SU-DHL-6 (cell line): Measurements from ENCODE around the gene PLN.

Experiments
- H2AFZ ChIP-seq: fragments of 200-600 bp; sonication (generic); 2 replicates; pipeline ENCODE4 v1.6.1; 2014; ENCODE audit warnings: low read depth, mild to moderate bottlenecking, moderate library complexity, mixed read lengths, antibody characterized with exemption, low read length; ENCODE audit not compliant: severe bottlenecking
- H3F3A ChIP-seq: fragments of 200-600 bp; shearing (Covaris generic); 2 replicates; pipeline ENCODE4 v1.6.0; 2016; ENCODE audit warnings: antibody characterized with exemption, mild to moderate bottlenecking; ENCODE audit not compliant: insufficient read depth
- H3K27ac ChIP-seq: fragments of 200-600 bp; sonication (generic); 2 replicates; pipeline ENCODE4 v1.5.1; 2016; ENCODE audit warnings: low read depth, mild to moderate bottlenecking, low read length, moderate library complexity, mixed read lengths
- H3K27me3 ChIP-seq: fragments of 200-600 bp; sonication (generic), shearing (Covaris generic); 2 replicates; pipeline ENCODE4 v1.6.0; 2014; ENCODE audit warnings: mild to moderate bottlenecking, low read length
- H3K36me3 ChIP-seq: fragments of 200-600 bp; sonication (generic); 2 replicates; pipeline ENCODE4 v1.6.1; 2014; ENCODE audit warnings: mild to moderate bottlenecking, low read length, mixed read lengths
- H3K4me2 ChIP-seq: fragments of 300-600, 200-600 bp; shearing (Covaris generic), sonication (generic); 2 replicates; pipeline ENCODE4 v1.6.0; 2014; ENCODE audit warnings: low read length, low read depth, mild to moderate bottlenecking; ENCODE audit not compliant: poor library complexity, severe bottlenecking
- H3K4me3 ChIP-seq: fragments of 200-600 bp; sonication (generic); 2 replicates; pipeline ENCODE4 v1.5.1; 2014; ENCODE audit warnings: antibody characterized with exemption, low read length, mild to moderate bottlenecking, mixed read lengths; ENCODE audit not compliant: insufficient read depth, poor library complexity, severe bottlenecking
- H3K79me2 ChIP-seq: fragments of 200-600 bp; sonication (generic); 2 replicates; pipeline ENCODE4 v1.6.1; 2014; ENCODE audit warnings: mild to moderate bottlenecking, low read length, moderate library complexity; ENCODE audit not compliant: insufficient read depth
- H3K9ac ChIP-seq: fragments of 200-600 bp; sonication (generic); 2 replicates; pipeline ENCODE4 v1.7.0; 2014; ENCODE audit warnings: mild to moderate bottlenecking, low read length
- H3K9me2 ChIP-seq: fragments of 200-600 bp; sonication (generic); replicated peaks from 2 replicates; pipeline ENCODE4 v1.6.1; 2014; ENCODE audit warnings: low read length; ENCODE audit not compliant: insufficient read depth
- H3K9me3 ChIP-seq: fragments of 200-600 bp; sonication (generic); 2 replicates; pipeline ENCODE4 v1.6.1; 2014; ENCODE audit warnings: low read length, mixed read lengths; ENCODE audit not compliant: insufficient read depth
- H4K20me1 ChIP-seq: fragments of 200-600 bp; sonication (generic); 2 replicates; pipeline ENCODE4 v1.6.1; 2014; ENCODE audit warnings: low read depth, mild to moderate bottlenecking, antibody characterized with exemption, low read length, moderate library complexity, mixed read lengths
- EZH2phosphoT487 ChIP-seq: fragments of 200-600 bp; sonication (generic), shearing (Covaris generic); conservative IDR thresholded peaks from 2 replicates; pipeline ENCODE4 v1.6.1; 2018; ENCODE audit warnings: mild to moderate bottlenecking, antibody characterized with exemption, low read length, moderate library complexity, mixed read lengths
- TF ChIP-seq, protein P1 (sequence below): fragments of 200-600 bp; sonication (generic); IDR thresholded peaks from one replicate; pipeline ENCODE4 v1.5.1; 2017; ENCODE audit warnings: antibody characterized with exemption, mild to moderate bottlenecking, low read length, moderate library complexity; ENCODE audit not compliant: insufficient read depth, poor library complexity, severe bottlenecking

PLN gene

GRCh38 chr6:118548136-118548535 lies at the start of gene PLN:
PLN (plus strand) TSS chr6:118548296; CDS start chr6:118558922, 10,626 bp downstream.
- Histone ChIP-seq H3K79me2 (no peaks in the 10 kb centered on the region), H3K4me3 (no peak within 1 kb of the TSS), H3K27me3 (no peaks in the 10 kb centered on the region), H2AFZ (no peak within 1 kb of the TSS), H3K9me3 (no peaks in the 10 kb centered on the region), H4K20me1 (no peaks in the 10 kb centered on the region), H3K4me2 (no peak within 1 kb of the TSS), H3K9me2 (no peaks in the 10 kb centered on the region), H3F3A (0 out of 2 replicates have a peak, but pooled peaks cover 3% of the 10 kb centered on the region), H3K9ac (no peak within 1 kb of the TSS), H3K36me3 (no peaks in the 10 kb centered on the region), H3K27ac (no peak within 1 kb of the TSS)
- TF ChIP-seq, protein P1, sequence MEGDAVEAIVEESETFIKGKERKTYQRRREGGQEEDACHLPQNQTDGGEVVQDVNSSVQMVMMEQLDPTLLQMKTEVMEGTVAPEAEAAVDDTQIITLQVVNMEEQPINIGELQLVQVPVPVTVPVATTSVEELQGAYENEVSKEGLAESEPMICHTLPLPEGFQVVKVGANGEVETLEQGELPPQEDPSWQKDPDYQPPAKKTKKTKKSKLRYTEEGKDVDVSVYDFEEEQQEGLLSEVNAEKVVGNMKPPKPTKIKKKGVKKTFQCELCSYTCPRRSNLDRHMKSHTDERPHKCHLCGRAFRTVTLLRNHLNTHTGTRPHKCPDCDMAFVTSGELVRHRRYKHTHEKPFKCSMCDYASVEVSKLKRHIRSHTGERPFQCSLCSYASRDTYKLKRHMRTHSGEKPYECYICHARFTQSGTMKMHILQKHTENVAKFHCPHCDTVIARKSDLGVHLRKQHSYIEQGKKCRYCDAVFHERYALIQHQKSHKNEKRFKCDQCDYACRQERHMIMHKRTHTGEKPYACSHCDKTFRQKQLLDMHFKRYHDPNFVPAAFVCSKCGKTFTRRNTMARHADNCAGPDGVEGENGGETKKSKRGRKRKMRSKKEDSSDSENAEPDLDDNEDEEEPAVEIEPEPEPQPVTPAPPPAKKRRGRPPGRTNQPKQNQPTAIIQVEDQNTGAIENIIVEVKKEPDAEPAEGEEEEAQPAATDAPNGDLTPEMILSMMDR, result no peak

- no peak overlapping the region for H3K4me2 ChIP-seq
- no peak overlapping the region for H3K9ac ChIP-seq
- no peak overlapping the region for H2AFZ ChIP-seq
- H3K27ac ChIP-seq, result no peak overlapping the region
- H3K36me3 ChIP-seq, result no peaks in the 10 kb centered on the region
- no peaks in the 10 kb centered on the region for H4K20me1 ChIP-seq
- H3K27me3 ChIP-seq, result no peaks in the 10 kb centered on the region
- H3K4me3 ChIP-seq, result no peak overlapping the region
- TF ChIP-seq, protein P1, result no peak
- no peak for TF ChIP-seq EZH2phosphoT487
- H3K9me2 ChIP-seq, result no peaks in the 10 kb centered on the region
- no peaks in the 10 kb centered on the region for H3K79me2 ChIP-seq
- H3F3A ChIP-seq, result no peaks in the 10 kb centered on the region
- no peaks in the 10 kb centered on the region for H3K9me3 ChIP-seq
These were observed 47.7 kb upstream of the PLN start for GRCh38 chr6:118500130-118501015.

- Histone ChIP-seq H3K27me3 (no peaks in the 10 kb centered on the region), H2AFZ (no peak overlapping the region), H3K4me2 (no peak overlapping the region), H3K4me3 (no peak overlapping the region), H3F3A (no peaks in the 10 kb centered on the region), H3K27ac (no peak overlapping the region), H3K9ac (no peak overlapping the region), H3K9me3 (no peaks in the 10 kb centered on the region), H3K36me3 (no peaks in the 10 kb centered on the region), H3K9me2 (no peaks in the 10 kb centered on the region), H4K20me1 (no peaks in the 10 kb centered on the region), H3K79me2 (no peaks in the 10 kb centered on the region)
- TF ChIP-seq EZH2phosphoT487, result no peak
- TF ChIP-seq, protein P1, result no peak
These were observed 47.0 kb upstream of the PLN start for GRCh38 chr6:118501099-118501498.
